RWPE1 (cell line): ENCODE data around the gene CCDC91.
A peak's percentile ranks its signal among the peaks of the same experiment; 100 is the strongest.

Experiments used
- CTCF ChIA-PET: fragments of 350-600 bp; sonication (Branson Sonifier 250); formaldehyde crosslinking; extraction: SDS; loops from one replicate; lab custom pipeline; 2021; lab: Yijun Ruan, JAX
- POLR2A ChIA-PET: fragments of 400-600 bp; formaldehyde crosslinking; extraction: SDS; loops from one replicate; lab custom pipeline; 2020; ENCODE audit warnings: antibody characterized with exemption; ENCODE audit not compliant: low non-redundant PET; lab: Yijun Ruan, JAX
- DNase-seq: peaks from one replicate; pipeline ENCODE4 v3.0.0; 2012; ENCODE audit warnings: low spot score
- H3K27ac ChIP-seq: fragments of 450-650 bp; 2 replicates; pipeline ENCODE4 v1.5.1; 2017
- TF ChIP-seq, protein P1 (sequence below): fragments of 450-650 bp; conservative IDR thresholded peaks from 2 replicates; pipeline ENCODE4 v1.5.1; 2017; ENCODE audit warnings: low read depth, mild to moderate bottlenecking

Gene CCDC91, protein sequence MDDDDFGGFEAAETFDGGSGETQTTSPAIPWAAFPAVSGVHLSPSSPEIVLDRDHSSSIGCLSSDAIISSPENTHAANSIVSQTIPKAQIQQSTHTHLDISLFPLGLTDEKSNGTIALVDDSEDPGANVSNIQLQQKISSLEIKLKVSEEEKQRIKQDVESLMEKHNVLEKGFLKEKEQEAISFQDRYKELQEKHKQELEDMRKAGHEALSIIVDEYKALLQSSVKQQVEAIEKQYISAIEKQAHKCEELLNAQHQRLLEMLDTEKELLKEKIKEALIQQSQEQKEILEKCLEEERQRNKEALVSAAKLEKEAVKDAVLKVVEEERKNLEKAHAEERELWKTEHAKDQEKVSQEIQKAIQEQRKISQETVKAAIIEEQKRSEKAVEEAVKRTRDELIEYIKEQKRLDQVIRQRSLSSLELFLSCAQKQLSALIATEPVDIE

DNA sequence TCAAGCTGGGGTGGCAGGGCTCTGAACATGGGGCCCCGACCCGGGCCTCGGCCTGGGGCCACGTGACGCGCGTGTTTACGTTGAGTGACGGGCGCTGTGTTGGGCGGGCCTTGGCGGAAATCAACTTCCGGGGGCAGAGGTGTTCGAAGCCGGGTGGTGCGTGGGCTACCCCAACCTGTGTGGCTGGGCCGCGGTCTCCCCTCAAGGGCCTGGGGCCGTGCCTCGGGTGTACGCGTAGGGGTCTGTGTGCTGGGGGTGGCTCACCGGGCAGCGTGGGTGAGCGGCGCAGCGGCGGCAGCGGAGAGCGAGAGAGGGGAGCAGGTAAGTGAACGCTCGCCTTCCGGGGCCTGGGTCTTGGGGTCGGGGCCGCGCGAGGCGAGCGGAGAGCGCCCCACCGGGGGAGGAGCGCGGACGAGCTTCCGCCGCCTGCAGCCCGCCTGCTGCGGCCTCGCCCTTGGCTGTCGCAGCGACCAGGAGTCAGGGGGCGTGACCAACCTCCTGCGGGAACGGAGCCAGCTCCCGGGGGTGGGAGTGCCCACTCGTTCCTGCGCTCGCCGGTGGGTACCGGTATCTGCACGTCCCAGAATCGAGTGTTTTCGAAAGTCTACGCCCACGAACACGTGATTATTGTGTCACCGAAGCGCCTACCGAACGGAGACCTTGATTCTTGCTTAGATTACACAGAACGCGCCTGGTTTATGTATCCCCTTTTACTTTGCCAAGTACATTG, at the start of gene CCDC91:
CCDC91 (plus strand) TSS at position 136 of the 730 bp plus-strand sequence. CDS start 66,760 bp downstream, outside the sequence.
- peak; percentile 70 for DNase-seq
- TF ChIP-seq, protein P1, sequence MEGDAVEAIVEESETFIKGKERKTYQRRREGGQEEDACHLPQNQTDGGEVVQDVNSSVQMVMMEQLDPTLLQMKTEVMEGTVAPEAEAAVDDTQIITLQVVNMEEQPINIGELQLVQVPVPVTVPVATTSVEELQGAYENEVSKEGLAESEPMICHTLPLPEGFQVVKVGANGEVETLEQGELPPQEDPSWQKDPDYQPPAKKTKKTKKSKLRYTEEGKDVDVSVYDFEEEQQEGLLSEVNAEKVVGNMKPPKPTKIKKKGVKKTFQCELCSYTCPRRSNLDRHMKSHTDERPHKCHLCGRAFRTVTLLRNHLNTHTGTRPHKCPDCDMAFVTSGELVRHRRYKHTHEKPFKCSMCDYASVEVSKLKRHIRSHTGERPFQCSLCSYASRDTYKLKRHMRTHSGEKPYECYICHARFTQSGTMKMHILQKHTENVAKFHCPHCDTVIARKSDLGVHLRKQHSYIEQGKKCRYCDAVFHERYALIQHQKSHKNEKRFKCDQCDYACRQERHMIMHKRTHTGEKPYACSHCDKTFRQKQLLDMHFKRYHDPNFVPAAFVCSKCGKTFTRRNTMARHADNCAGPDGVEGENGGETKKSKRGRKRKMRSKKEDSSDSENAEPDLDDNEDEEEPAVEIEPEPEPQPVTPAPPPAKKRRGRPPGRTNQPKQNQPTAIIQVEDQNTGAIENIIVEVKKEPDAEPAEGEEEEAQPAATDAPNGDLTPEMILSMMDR, result no peak
- ChIA-PET CTCF (interaction anchor here (1.2 kb wide), 1 partner anchor 11 kb away, joined by 3 read pairs; no protein-coding TSS in a partner anchor), POLR2A (interaction anchor here (1.0 kb wide), 1 partner anchor 220 kb away, joined by 6 read pairs; no protein-coding TSS in a partner anchor)
- peak within 1 kb of the TSS; percentile 96 for H3K27ac ChIP-seq

DNA sequence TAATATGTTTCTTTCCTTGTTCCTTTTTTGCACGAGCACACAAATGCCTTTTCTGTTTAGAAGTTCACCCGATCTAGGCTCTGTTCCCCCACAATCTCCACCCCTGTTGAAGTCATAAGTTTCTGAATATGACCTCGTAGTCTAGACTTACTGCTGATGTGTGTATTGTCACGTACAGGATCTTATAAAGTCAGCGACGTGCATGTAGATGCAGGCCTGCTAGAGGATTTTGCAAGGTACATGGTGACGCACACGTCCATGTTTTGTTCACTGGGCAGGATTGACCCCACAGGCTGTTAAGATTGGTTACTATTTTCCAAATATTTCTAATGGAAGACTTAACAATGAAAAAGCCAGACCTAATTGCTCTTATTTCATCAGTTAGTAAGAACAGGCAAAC, 46.2 kb upstream of the CCDC91 start:
- no peak for DNase-seq
- H3K27ac ChIP-seq, result no peak overlapping the region
- ChIA-PET CTCF (no interaction called here), POLR2A (no interaction called here)
- TF ChIP-seq, protein P1, result no peak

DNA sequence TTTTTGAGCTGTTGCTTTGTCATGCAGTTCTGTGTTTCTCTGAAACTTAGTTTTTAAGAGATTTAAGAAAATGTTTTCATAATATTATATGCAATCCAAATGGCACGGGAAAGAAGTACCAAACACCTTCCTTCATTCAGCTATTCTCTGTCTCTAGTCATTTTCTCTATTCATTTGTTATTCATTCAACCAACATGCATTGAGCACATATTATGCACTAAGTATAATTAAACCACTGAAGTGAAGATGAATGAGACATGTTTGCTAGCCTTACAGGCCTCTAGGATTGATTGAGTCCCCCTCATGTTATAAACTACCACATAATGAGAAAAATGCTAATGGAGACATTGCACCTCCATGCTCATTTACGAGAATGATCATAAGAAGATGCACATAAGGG, 45.7 kb upstream of the CCDC91 start:
- no peak overlapping the region for H3K27ac ChIP-seq
- TF ChIP-seq, protein P1, result no peak
- ChIA-PET CTCF (no interaction called here), POLR2A (no interaction called here)
- DNase-seq, result no peak

DNA sequence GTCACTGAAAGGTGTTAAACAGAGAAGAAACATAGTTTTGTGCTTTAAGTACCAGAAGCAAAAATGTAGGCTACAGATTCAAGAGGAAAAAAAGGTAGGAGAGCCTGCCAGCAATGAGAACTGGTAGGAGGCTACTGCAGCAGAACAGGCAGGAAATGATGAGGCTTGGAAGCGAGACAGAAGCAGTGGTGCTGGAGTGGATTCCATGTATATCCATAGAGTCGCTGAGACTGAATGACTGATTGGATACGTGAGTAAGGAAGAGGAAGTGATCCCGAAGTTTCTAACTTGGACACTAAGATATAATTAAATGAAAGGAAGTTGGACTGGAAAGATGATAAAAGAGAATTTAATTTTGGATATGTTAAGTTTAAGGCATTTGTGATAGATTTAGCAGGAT, 45.0 kb upstream of the CCDC91 start:
- POLR2A ChIA-PET, result no interaction called here

DNA sequence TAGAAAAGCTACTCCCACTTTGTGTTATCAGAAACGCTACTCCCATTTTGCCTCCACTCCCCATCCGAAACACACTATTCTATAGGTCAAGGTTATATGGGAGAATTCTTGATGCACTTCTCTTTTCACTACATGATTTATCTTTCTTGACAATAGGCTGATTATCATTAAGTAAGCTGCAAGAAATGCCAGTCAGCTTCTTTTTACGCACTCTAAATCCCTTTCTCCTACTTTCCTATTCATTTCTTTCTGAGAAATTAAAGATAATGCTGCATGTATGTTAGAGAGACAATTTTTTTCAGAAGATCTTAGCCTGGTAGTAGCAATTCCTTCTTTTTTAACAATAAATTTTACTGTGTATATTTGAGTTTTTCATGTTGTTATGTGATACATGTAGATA, 41.0 kb upstream of the CCDC91 start:
- DNase-seq, result no peak
- CTCF ChIA-PET, result no interaction called here
- H3K27ac ChIP-seq, result no peak overlapping the region
- TF ChIP-seq, protein P1, result no peak
- POLR2A ChIA-PET, result no interaction called here

More for the DNA sequence above, 45.0 kb upstream of the CCDC91 start:
- CTCF ChIA-PET, result no interaction called here
- no peak overlapping the region for H3K27ac ChIP-seq
- TF ChIP-seq, protein P1, result no peak
- DNase-seq, result no peak

DNA sequence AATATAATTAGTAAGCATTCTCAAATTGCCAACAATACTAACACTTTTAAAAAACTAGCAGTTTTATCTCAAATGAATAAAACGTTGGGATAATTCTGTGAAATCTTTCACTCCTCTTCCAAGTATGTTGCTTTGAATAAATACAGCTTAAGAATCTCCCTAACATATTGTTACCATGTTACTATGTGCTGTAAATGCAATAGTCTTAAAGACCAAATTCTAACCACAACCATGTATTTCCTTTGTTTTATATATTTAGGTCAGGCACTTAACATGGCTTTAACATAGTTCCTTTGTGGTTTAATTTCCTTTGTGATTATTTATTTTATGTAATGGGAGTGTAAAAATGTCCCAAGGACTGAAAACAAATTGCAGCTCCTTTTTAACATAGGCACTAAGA, 33.9 kb upstream of the CCDC91 start:
- H3K27ac ChIP-seq, result no peak overlapping the region
- CTCF ChIA-PET, result interaction anchor here (0.6 to 0.8 kb wide), 2 partner anchors 46 to 112 kb away, joined by 3 to 5 read pairs; no protein-coding TSS in a partner anchor
- POLR2A ChIA-PET, result no interaction called here
- DNase-seq, result no peak
- TF ChIP-seq, protein P1, result no peak
